NCI-H146 (cell line): Measurements from ENCODE around the gene MACROH2A1.

ENCODE experiments used
- DNase-seq: peaks from one replicate; lab custom pipeline; 2025; lab: John Stamatoyannopoulos, UW

Gene MACROH2A1

GRCh38 chr5:135331612-135332011 lies 67.4 kb downstream of the MACROH2A1 start:
- no peak for DNase-seq

- no peak for DNase-seq
Observed at GRCh38 chr5:135330798-135331096, 68.3 kb downstream of the MACROH2A1 start.

- no peak for DNase-seq
Observed at GRCh38 chr5:135329913-135330797, 68.9 kb downstream of the MACROH2A1 start.

GRCh38 chr5:135329066-135329912 lies 69.7 kb downstream of the MACROH2A1 start:
- DNase-seq, result no peak

GRCh38 chr5:135328128-135328687 lies 70.8 kb downstream of the MACROH2A1 start:
- DNase-seq, result no peak

GRCh38 chr5:135327429-135328127 lies 71.5 kb downstream of the MACROH2A1 start:
- DNase-seq, result no peak

GRCh38 chr5:135326296-135327254 lies 72.5 kb downstream of the MACROH2A1 start:
- DNase-seq, result no peak

GRCh38 chr5:135324897-135325650 lies 74.0 kb downstream of the MACROH2A1 start:
- DNase-seq, result no peak

GRCh38 chr5:135324160-135324559 lies 74.9 kb downstream of the MACROH2A1 start:
- DNase-seq, result no peak

GRCh38 chr5:135323701-135324132 lies 75.3 kb downstream of the MACROH2A1 start:
- no peak for DNase-seq

GRCh38 chr5:135323227-135323626 lies 75.8 kb downstream of the MACROH2A1 start:
- DNase-seq, result no peak

GRCh38 chr5:135322744-135323143 lies 76.3 kb downstream of the MACROH2A1 start:
- DNase-seq, result no peak

- DNase-seq, result no peak
Observed at GRCh38 chr5:135322271-135322670, 76.8 kb downstream of the MACROH2A1 start.

- DNase-seq, result peak; percentile 15
Observed at GRCh38 chr5:135320718-135321484, 78.1 kb downstream of the MACROH2A1 start.

- no peak for DNase-seq
Observed at GRCh38 chr5:135319928-135320606, 79.0 kb downstream of the MACROH2A1 start.

- no peak for DNase-seq
Observed at GRCh38 chr5:135319458-135319857, 79.6 kb downstream of the MACROH2A1 start.

- DNase-seq, result no peak
Observed at GRCh38 chr5:135318924-135319323, 80.1 kb downstream of the MACROH2A1 start.

- no peak for DNase-seq
Observed at GRCh38 chr5:135318037-135318436, 81.0 kb downstream of the MACROH2A1 start.

- DNase-seq, result no peak
Observed at GRCh38 chr5:135317286-135317685, 81.7 kb downstream of the MACROH2A1 start.
